ENCODE results near the gene INKA2. TPM values are rescaled to one million over a fixed set of nuclear protein-coding genes. Genes with fewer than 3 reads are reported as not detected.

The INKA2 gene
- 1.8 to 2.5 TPM (median 2.0 TPM) in 5 replicates for total RNA-seq (2022; extraction: Qiagen RNA extraction; ENCODE audit: low read depth)

DNA sequence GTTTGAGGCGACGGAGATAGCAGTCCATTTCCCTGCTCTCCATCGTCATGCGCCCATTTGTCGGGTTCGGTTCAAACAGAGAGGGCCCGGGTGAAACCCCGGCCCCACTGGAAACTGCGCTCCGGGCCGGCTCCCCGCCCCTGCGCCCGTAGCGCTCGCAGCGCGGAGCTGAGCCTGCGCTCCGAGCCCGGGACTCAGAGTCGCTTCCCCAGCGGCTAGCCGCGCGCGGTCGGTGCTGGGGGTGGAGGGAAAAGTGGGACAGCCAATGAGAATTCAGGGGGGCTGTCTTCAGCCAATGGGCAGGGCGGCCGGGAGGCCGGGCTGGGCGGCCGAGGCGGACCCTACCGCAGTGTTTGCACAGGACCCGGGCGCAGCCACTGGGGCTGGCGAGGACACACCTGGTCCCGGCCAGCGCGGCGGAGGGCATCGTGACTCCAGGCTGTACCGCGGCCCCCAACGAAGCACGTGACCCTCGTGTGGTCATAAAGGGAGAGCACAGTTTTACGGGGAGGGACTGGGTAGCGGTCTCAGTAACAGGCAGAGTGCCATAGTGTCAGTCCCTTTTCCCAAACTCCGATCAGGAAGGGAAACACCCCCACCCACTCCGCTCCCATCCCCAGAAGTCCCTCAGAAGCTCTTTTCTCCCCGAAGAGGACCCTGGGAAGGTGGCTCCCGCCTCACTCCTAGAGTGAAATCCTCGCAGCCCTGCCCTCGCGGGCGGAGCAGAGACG is at the start of gene INKA2:
Gene INKA2 (minus strand): TSS at position 202 of the 731 bp plus-strand sequence. CDS start 153 bp downstream, at position 49.

DNA sequence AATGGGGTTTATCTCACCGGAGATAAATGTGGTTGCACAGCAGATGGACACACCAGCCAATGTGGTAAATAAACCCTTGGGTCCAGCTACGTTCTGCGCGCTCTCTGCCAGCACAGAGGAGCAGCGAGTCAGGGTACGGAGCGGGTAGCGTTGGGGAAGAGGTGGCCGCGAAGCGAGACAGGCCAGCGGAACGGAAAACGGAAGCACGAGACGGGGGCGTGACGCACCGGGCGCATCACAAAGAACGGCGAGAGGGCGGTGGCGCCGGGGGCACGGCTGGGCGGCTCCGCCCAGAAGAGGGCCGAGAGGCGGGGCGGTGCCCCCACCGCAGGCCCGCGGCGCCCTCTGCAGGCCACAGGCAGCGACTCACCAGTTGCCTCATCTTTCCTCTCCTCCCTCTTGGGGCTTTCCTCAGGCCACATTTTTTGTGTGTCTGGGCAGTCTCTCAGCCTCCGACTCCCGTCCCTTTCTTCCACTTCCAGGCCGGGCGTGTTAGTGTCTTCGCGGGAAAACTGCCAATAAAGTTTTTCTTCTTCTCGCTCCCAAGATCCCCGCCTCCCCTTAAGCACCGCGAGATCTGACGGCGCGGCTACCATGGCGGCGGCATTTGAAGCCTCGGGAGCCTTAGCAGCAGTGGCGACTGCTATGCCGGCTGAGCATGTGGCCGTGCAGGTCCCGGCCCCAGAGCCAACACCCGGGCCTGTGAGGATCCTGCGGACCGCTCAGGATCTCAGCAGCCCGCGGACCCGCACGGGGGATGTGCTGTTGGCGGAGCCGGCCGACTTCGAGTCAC is 16.3 kb upstream of the INKA2 start, which contains the start of gene DDX20:
Gene DDX20 (plus strand): TSS at position 571 of the 793 bp plus-strand sequence. CDS start 24 bp downstream, at position 595.

Other genes with a start within 250 kb of the INKA2 start
- not detected in 5 replicates for gene ADORA3, start 235.8 kb downstream of the INKA2 start, total RNA-seq (2022; extraction: Qiagen RNA extraction; ENCODE audit: low read depth)
- gene TMIGD3, start 235.8 kb downstream of the INKA2 start, total RNA-seq (2022; extraction: Qiagen RNA extraction; ENCODE audit: low read depth): not detected in 5 replicates
- gene RAP1A, start 119.6 kb downstream of the INKA2 start, total RNA-seq (2022; extraction: Qiagen RNA extraction; ENCODE audit: low read depth): 21.1 to 31.2 TPM (median 25.9 TPM) in 5 replicates
- gene DDX20, start 16.5 kb upstream of the INKA2 start, total RNA-seq (2022; extraction: Qiagen RNA extraction; ENCODE audit: low read depth): 6.1 to 10.4 TPM (median 8.7 TPM) in 5 replicates

Measured in A549 treated with RU486 at 1 μM for 4 hours (cell line).